AG10803 (cell line): ENCODE results near the gene CYLD.

ENCODE experiments used
- DNase-seq: peaks from one replicate; pipeline ENCODE4 v3.0.0; 2010; ENCODE audit warnings: low read depth
- H3K4me3 ChIP-seq: 2 replicates; pipeline ENCODE4 v1.5.1; 2011; ENCODE audit warnings: mild to moderate bottlenecking, low read length, control low read depth
- CTCF ChIP-seq: conservative IDR thresholded peaks from 2 replicates; pipeline ENCODE4 v1.5.1; 2011; ENCODE audit warnings: mild to moderate bottlenecking, low read length, control low read depth, inconsistent platforms

CYLD gene

DNA sequence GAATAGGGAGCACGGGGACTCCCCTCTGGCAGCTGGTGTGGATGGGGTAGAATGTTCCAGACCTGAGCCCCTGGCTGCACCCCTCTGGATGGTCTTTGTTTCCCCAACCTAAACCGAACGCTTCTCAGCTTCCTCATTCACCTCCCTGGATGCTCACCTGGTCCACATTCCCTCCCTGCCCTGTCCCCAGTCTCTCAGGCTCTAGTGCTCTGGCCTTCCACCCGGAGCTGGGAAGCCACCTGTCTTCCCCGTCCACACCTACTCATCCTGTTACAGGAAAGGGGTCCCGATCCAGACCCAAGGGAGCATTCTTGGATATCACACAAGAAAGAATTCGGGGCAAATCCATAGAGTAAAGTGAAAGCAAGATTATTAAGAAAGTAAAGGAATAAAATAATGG lies 73.5 kb downstream of the CYLD start:
- no peak overlapping the region for H3K4me3 ChIP-seq
- no peak for TF ChIP-seq CTCF
- DNase-seq = no peak

DNA sequence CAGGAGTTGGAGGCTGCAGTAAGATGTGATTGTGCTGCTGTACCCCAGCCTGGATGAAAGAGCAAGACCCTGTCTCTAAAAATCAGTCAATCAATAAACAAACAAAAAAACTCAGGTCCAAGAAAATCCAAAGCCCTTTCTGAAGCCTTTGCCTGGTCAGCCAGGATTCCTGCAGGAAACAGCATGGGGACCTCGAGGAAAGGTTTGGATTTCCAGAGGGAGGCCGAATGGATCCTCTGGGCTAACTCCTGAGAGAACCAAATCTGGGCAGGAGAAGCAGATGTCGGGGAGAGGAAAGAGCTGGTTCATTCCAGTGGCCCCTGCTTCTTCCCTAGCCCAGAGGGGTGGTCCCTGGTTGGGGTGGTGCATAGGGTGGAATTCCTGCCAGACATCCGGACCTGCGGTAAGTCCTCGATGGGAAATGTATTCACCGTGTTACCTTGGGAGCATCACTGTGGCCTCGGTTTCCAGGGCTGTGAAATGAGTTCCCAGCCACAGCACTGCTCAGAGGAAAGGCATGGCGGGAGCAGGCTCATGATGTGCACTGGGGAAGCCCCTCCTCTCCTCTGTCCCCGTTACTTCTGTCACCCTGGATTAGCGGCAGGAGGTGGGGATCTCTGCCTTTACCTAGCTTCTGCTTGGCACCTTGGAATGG lies 75.1 kb downstream of the CYLD start:
- no peak for TF ChIP-seq CTCF
- DNase-seq = no peak
- no peak overlapping the region for H3K4me3 ChIP-seq

GRCh38 chr16:50818380-50818779 lies 76.5 kb downstream of the CYLD start:
- TF ChIP-seq CTCF = no peak
- no peak for DNase-seq
- no peak overlapping the region for H3K4me3 ChIP-seq

DNA sequence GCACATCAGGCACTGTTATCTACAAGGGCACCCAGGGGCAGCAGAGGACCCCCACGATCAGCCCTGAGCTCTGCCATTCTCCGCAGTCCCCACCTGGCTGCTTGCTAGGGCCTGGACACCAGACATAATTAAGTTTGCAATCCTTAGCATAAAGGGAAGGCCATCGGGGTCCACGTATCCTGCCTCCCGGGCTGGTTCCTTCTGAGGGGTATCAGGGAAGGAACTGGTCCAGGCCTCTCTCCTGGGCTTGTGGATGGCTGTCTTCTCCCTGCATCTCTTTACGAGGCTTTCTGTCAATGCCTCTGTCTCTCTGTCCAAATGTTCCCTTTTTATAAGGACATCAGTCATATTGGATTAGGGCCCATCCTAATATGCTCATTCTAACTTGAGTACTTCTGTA lies 77.8 kb downstream of the CYLD start:
- no peak overlapping the region for H3K4me3 ChIP-seq
- no peak for TF ChIP-seq CTCF
- DNase-seq = no peak

- TF ChIP-seq CTCF = no peak
- no peak overlapping the region for H3K4me3 ChIP-seq
- no peak for DNase-seq
These were observed 78.3 kb downstream of the CYLD start for GRCh38 chr16:50820225-50820624.

- peak; percentile 14; the same call in 1 of the 2 replicates for TF ChIP-seq CTCF
- no peak for DNase-seq
- H3K4me3 ChIP-seq = no peak overlapping the region
These were observed 79.7 kb downstream of the CYLD start for GRCh38 chr16:50821586-50821985.

DNA sequence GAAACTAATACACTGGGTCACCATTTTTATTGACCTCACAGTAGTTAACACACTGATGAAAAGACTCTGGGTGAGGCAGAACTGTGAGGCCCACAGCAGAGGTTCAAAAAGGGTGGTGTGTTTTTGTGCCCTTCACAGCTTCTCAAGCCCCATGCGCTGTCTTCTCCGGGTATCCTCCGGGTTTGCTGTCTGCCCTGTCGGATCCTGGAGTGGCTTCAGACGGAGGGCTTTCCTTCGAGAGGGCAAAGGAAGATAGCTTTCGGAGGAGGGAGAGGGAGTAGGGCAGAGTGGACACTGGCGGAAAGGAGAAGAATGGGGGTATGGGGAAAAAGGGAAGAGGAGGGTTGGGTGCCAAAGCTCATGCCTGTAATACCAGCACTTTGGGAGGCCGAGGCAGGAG lies 80.8 kb downstream of the CYLD start:
- TF ChIP-seq CTCF = no peak
- DNase-seq = no peak
- no peak overlapping the region for H3K4me3 ChIP-seq
